SK-N-SH (cell line): ENCODE measurements around the gene CC2D2B. TPM values are rescaled to one million over a fixed set of nuclear protein-coding genes. Genes with fewer than 3 reads are reported as not detected.
"Not testable (repeated sequence)": the region's sequence is repeated elsewhere in the genome, so short reads cannot be mapped to it uniquely, and the experiment has no call there.

Source experiments
- CTCF ChIA-PET: fragments of 300-600, 350-600 bp; formaldehyde crosslinking; extraction: SDS; loops from one replicate; lab custom pipeline; 2021; lab: Yijun Ruan, JAX
- POLR2A ChIA-PET: fragments of 350-600 bp; sonication (Branson Sonifier 250); formaldehyde crosslinking; extraction: SDS; loops from one replicate; lab custom pipeline; 2020; ENCODE audit warnings: antibody characterized with exemption, inconsistent platforms; lab: Yijun Ruan, JAX
- DNase-seq: peaks from one replicate; pipeline ENCODE4 v3.0.0; 2012
- H2AFZ ChIP-seq: fragments of 200-600 bp; sonication (generic); 2 replicates; pipeline ENCODE4 v1.8.1; 2016; ENCODE audit warnings: antibody characterized with exemption, mild to moderate bottlenecking, low read depth
- H3F3A ChIP-seq: fragments of 200-600 bp; sonication (generic); replicated peaks from 2 replicates; pipeline ENCODE3; 2016; ENCODE audit warnings: antibody characterized with exemption, mild to moderate bottlenecking; ENCODE audit not compliant: insufficient read depth
- H3K27ac ChIP-seq, 2 experiments: fragments of 200-500 bp in 1 of 2; fragments of 200-600 bp in 1 of 2; sonication (Bioruptor generic) in 1 of 2; sonication (generic), shearing (Covaris generic) in 1 of 2; 2 replicates each; pipeline versions ENCODE4 v1.5.1 to v1.6.1; 2014 to 2016; ENCODE audit warnings: low read depth in 2 of 2, inconsistent platforms in 1 of 2, low read length in 1 of 2, mild to moderate bottlenecking in 1 of 2, mixed read lengths in 1 of 2
- H3K27me3 ChIP-seq: fragments of 200-600 bp; sonication (generic), shearing (Covaris generic); 2 replicates; pipeline ENCODE4 v1.6.1; 2016; ENCODE audit warnings: mixed run types; ENCODE audit not compliant: insufficient read depth
- H3K36me3 ChIP-seq, 2 experiments: fragments of 200-500 bp in 1 of 2; fragments of 200-600 bp in 1 of 2; sonication (Bioruptor generic) in 1 of 2; sonication (generic) in 1 of 2; replicated peaks in 1 of 2; 2 replicates each; pipeline versions ENCODE3 to v1.5.1; 2014 to 2016; ENCODE audit warnings: low read length in 1 of 2, mild to moderate bottlenecking in 1 of 2; ENCODE audit not compliant: insufficient read depth in 2 of 2, control insufficient read depth in 1 of 2
- H3K4me1 ChIP-seq, 2 experiments: fragments of 200-500 bp in 1 of 2; fragments of 200-600 bp in 1 of 2; sonication (Bioruptor generic) in 1 of 2; sonication (generic), shearing (Covaris generic) in 1 of 2; 2 replicates each; pipeline versions ENCODE4 v1.5.1 to v1.6.1; 2014 to 2016; ENCODE audit warnings: low read depth in 1 of 2, low read length in 1 of 2, mixed run types in 1 of 2; ENCODE audit not compliant: insufficient read depth in 2 of 2, control insufficient read depth in 1 of 2
- H3K4me2 ChIP-seq: fragments of 200-600 bp; sonication (generic), shearing (Covaris generic); 2 replicates; pipeline ENCODE4 v1.6.1; 2017; ENCODE audit warnings: mixed run types
- H3K4me3 ChIP-seq, 2 experiments: fragments of 200-500 bp in 1 of 2; fragments of 200-600 bp in 1 of 2; sonication (Bioruptor generic) in 1 of 2; sonication (generic), shearing (Covaris generic) in 1 of 2; 2 replicates each; pipeline versions ENCODE4 v1.5.1 to v1.8.1; 2014 to 2016; ENCODE audit warnings: low read depth in 2 of 2, inconsistent platforms in 1 of 2, low read length in 1 of 2, mild to moderate bottlenecking in 1 of 2, mixed read lengths in 1 of 2, moderate library complexity in 1 of 2
- H3K79me2 ChIP-seq: fragments of 200-600 bp; sonication (generic); 2 replicates; pipeline ENCODE4 v1.8.1; 2017; ENCODE audit warnings: mild to moderate bottlenecking; ENCODE audit not compliant: insufficient read depth
- H3K9ac ChIP-seq: fragments of 200-600 bp; sonication (generic); 2 replicates; pipeline ENCODE4 v1.6.1; 2017; ENCODE audit warnings: mixed run types
- H3K9me2 ChIP-seq: fragments of 200-600 bp; sonication (generic); 2 replicates; pipeline ENCODE4 v1.6.1; 2017; ENCODE audit warnings: mixed run types
- H3K9me3 ChIP-seq: fragments of 200-600 bp; sonication (generic); 2 replicates; pipeline ENCODE4 v1.6.1; 2017; ENCODE audit warnings: mixed run types, mild to moderate bottlenecking, moderate library complexity
- H4K20me1 ChIP-seq: fragments of 200-600 bp; sonication (generic); 2 replicates; pipeline ENCODE4 v1.6.1; 2017; ENCODE audit warnings: mild to moderate bottlenecking, mixed run types; ENCODE audit not compliant: insufficient read depth
- CTCF ChIP-seq: fragments of 200-600 bp; sonication (generic); IDR thresholded peaks from 2 replicates; pipeline ENCODE4 v1.6.1; 2017; ENCODE audit warnings: antibody characterized with exemption, mild to moderate bottlenecking, moderate library complexity
- EZH2phosphoT487 ChIP-seq: fragments of 200-600 bp; sonication (generic); IDR thresholded peaks from 2 replicates; pipeline ENCODE4 v1.6.1; 2017; ENCODE audit warnings: low read depth, mixed run types, mild to moderate bottlenecking, antibody characterized with exemption, moderate library complexity, borderline replicate concordance
- GATA2 ChIP-seq: sonication (generic); formaldehyde crosslinking; IDR thresholded peaks from 2 replicates; pipeline ENCODE4 v1.5.0; 2020; ENCODE audit warnings: mild to moderate bottlenecking, missing genetic modification reagents
- MAX ChIP-seq: IDR thresholded peaks from 2 replicates; pipeline ENCODE4 v1.4.0; 2012; ENCODE audit warnings: low read depth
- PBX3 ChIP-seq: IDR thresholded peaks from 2 replicates; pipeline ENCODE4; 2012
- RAD21 ChIP-seq: IDR thresholded peaks from 2 replicates; pipeline ENCODE4 v1.6.1; 2012; ENCODE audit warnings: mild to moderate bottlenecking, low read length
- SIN3A ChIP-seq: IDR thresholded peaks from 2 replicates; pipeline ENCODE4 v1.6.1; 2012; ENCODE audit warnings: low read depth, mild to moderate bottlenecking, low read length, moderate library complexity, borderline replicate concordance
- TEAD4 ChIP-seq: IDR thresholded peaks from 2 replicates; pipeline ENCODE4 v1.4.0; 2012; ENCODE audit warnings: mild to moderate bottlenecking, borderline replicate concordance; ENCODE audit not compliant: insufficient read depth
- USF2 ChIP-seq: fragments of 150-350 bp; IDR thresholded peaks from 2 replicates; pipeline ENCODE4 v1.6.1; 2017; ENCODE audit warnings: antibody characterized with exemption, low read length, low read depth, borderline replicate concordance
- YY1 ChIP-seq: IDR thresholded peaks from 2 replicates; pipeline ENCODE4 v1.4.0; 2012; ENCODE audit warnings: low read depth, mild to moderate bottlenecking
- WGBS: methylation state at CpG from one replicate; pipeline ENCODE4 v1.1.6; 2017; ENCODE audit warnings: low lambda C conversion rate; 5-methylcytosine and 5-hydroxymethylcytosine counted together
- polyA plus RNA-seq, 3 experiments: library from polyadenylated mRNA; depleted of rRNA; stranded (reverse); fragments of >200 nt; gene quantifications; 2 replicates each; pipeline ENCODE4 v1.2.3, GENCODE V29; 2012

CC2D2B gene
- polyA plus RNA-seq, 1 of the 3 experiments (the other 2 are of a cell fraction) = not detected

- POLR2A ChIA-PET = interaction anchor here (0.9 kb wide), 2 partner anchors 14 to 83 kb away, joined by 3 to 5 read pairs; partner anchors contain the start of gene ZNF518A
- peaks cover 7% of the 10 kb centered on the region; the same call in 1 of the 2 replicates for H4K20me1 ChIP-seq
- H3K4me3 ChIP-seq = no peak overlapping the region
- H3K4me2 ChIP-seq = no peak overlapping the region
- peaks cover 0 to 6% of the 10 kb centered on the region in 2 experiments; a peak in 2 of 4 replicates for H3K4me1 ChIP-seq
- CTCF ChIA-PET = interaction anchor here (0.6 to 1.1 kb wide), 3 partner anchors 183 to 353 kb away, joined by 3 to 4 read pairs (median 3); partner anchors contain the start of gene TCTN3
- H3K36me3 ChIP-seq = peaks cover 11 to 35% of the 10 kb centered on the region in 2 experiments
- 98% methylated on average over 2 of the region's 4 CpGs for WGBS
- DNase-seq = no peak
- no peaks in the 10 kb centered on the region for H3K27me3 ChIP-seq
- peaks cover 82% of the 10 kb centered on the region for H3K79me2 ChIP-seq
- no peaks in the 10 kb centered on the region for H3K9me2 ChIP-seq
- no peaks in the 10 kb centered on the region for H3K9me3 ChIP-seq
- no peak overlapping the region for H3K27ac ChIP-seq
- H3K9ac ChIP-seq = no peak overlapping the region
- peaks cover 4% of the 10 kb centered on the region for H3F3A ChIP-seq
- H2AFZ ChIP-seq = no peak overlapping the region
- TF ChIP-seq YY1 (no peak), SIN3A (no peak), EZH2phosphoT487 (no peak), PBX3 (no peak), TEAD4 (no peak), CTCF (peak; percentile 33), USF2 (no peak), MAX (no peak), RAD21 (peak; percentile 41), GATA2 (no peak)
Measured at GRCh38 chr10:96047004-96047649, 139.4 kb downstream of the CC2D2B start.

- H3K9ac ChIP-seq, H3K27me3 ChIP-seq, H3K4me2 ChIP-seq, H3K9me3 ChIP-seq, H3K4me3 ChIP-seq, DNase-seq, H2AFZ ChIP-seq, H3K9me2 ChIP-seq, H3K27ac ChIP-seq, H3K4me1 ChIP-seq, H3F3A ChIP-seq, CTCF ChIA-PET: not testable (repeated sequence)
- Histone ChIP-seq H3K79me2 (peaks cover 84% of the 10 kb centered on the region), H4K20me1 (peaks cover 14% of the 10 kb centered on the region; the same call in 1 of the 2 replicates), H3K36me3 (peaks cover 13 to 40% of the 10 kb centered on the region in 2 experiments)
- POLR2A ChIA-PET = interaction anchor here (0.9 kb wide), 1 partner anchor 82 kb away, joined by 4 read pairs; the partner anchor contains the start of gene ZNF518A
- 91% methylated on average over 2 of the region's 3 CpGs for WGBS
Measured at GRCh38 chr10:96047925-96048324, 140.2 kb downstream of the CC2D2B start.
